HUDEP-2 (cell line): ENCODE data around the gene KRT77.

Experiments used
- DNase-seq, 76 experiments: peaks; one replicate each; lab custom pipeline; 2025; ENCODE audit not compliant: unreplicated experiment in 76 of 76; lab: John Stamatoyannopoulos, UW

Gene KRT77

GRCh38 chr12:52659395-52659794 is 43.9 kb downstream of the KRT77 start:
- no peak for DNase-seq

GRCh38 chr12:52658196-52658595 is 45.1 kb downstream of the KRT77 start:
- no peak for DNase-seq

- no peak for DNase-seq
These were observed 45.9 kb downstream of the KRT77 start for GRCh38 chr12:52657250-52657902.

- no peak for DNase-seq
These were observed 46.7 kb downstream of the KRT77 start for GRCh38 chr12:52656616-52657015.

GRCh38 chr12:52655720-52656124 is 47.6 kb downstream of the KRT77 start:
- DNase-seq, result no peak

GRCh38 chr12:52655251-52655650 is 48.1 kb downstream of the KRT77 start:
- no peak for DNase-seq

- no peak for DNase-seq
These were observed 51.5 kb downstream of the KRT77 start, which contains the start of gene KRT2 for GRCh38 chr12:52651726-52652261. KRT2 (minus strand) TSS chr12:52652211; CDS start chr12:52652142, 69 bp downstream.

DNA sequence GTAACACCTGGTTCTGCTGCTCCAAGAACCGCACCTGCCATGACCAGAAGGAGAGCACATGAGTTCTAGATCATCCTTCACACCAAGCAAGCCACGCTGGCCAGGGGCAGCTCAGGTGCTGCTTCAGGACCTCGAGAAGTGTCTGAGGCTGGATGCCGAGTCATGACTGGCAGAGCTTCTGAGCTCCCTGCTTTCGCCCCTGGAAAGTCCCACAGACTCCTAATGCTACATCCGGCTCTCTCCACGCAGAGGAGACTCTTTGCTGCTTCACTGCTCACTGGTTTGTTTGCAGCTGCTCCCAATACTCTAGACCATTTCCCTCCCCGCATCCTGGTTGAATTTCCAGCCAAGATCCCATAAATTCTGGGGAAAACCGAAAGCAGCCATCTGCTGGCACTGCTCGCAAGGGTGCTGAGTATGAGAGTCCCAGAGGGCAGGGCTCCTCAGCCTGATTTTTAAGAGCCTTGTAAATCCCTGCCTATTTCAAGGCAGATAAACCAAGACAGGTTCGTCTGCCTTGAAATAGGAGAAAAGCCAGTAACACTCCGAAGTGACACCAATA is 52.7 kb downstream of the KRT77 start:
- DNase-seq, result no peak

DNA sequence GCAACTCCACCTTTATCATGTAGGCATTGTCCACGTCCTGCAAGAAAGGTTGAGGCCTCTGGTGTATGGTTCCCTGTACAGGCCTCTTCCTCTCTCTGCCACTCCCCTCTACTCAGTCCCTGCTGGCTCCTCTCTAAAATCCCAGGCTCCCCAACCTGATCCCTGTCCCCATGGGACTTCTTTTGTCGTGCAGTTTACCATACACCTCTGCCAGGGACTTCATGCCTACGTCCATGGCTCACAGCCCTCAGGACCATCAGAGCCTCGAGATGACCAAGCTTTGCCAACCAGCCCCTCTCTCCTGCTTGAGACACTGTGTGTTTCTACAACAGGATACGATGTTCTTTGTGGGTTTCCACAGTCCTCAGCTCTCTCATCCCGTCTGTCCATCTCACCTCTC is 54.3 kb downstream of the KRT77 start:
- DNase-seq, result no peak

DNA sequence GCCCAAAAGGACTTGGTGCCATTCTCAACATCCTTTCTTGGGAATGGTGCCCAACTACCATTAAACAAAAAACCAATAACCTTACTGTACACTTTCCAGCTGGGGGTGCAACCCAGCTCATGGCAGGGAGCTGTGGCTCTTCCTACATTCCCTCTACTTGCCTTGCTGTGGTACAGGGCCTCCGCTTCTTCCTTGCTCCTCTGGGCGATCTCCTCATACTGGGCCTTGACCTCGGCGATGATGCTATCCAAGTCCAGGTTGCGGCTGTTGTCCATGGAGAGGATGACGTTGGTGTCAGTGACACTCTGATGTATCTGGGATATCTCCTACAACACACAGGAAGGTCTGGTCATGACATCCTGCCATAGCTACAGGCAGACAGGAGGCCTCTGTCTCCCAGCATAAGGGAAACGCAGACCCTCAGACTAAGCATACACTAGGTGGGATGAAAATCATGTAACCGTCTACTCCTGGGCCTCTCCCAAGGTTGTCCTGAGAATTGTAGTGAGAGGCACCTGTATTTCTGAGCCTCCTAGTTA is 55.2 kb downstream of the KRT77 start:
- no peak for DNase-seq

- no peak for DNase-seq
These were observed 55.7 kb downstream of the KRT77 start for GRCh38 chr12:52647601-52648000.

DNA sequence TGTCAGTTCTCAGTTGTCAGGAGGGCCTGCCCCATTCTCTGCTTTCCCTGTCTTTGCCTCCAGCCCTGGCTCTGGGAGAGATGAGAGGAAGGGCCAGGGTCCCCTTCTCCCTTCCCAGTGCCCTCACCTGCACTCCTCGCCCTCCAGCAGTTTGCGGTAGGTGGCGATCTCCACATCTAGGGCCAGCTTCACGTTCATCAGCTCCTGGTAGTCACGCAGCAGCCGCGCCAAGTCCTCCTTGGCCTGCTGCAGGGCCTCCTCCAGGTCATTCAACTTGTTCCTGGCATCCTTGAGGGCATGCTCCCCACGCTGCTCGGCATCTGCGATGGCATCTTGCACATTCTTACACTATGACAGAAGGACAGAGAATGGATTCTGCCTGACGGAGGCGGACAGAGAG is 56.7 kb downstream of the KRT77 start:
- DNase-seq, result no peak

DNA sequence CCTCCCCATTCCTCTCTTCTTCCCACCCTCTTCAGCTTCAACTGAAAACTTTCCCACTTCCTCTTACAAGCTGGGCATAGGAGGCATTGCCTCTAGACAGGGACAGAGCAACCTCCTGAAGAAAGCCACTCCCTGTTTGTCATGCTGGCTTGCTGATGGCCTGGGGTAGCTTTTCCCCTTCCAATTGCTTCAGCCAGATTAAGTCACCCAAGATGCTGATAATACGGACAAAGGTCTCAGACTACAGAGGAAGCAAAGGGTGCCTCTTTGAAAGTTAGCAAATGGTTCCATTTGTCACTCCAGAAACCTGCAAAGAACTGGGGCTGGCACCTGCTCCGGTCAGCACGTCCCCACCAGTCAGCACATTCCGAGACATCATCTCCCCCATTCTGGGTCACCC is 57.3 kb downstream of the KRT77 start:
- peak in 3 of 76 experiments; percentile 14 to 19 (median 16) for DNase-seq

GRCh38 chr12:52645120-52645761 is 58.1 kb downstream of the KRT77 start:
- peak in 4 of 76 experiments; percentile 4 to 39 (median 20) for DNase-seq

- no peak for DNase-seq
These were observed 59.3 kb downstream of the KRT77 start for GRCh38 chr12:52644078-52644415.

- no peak for DNase-seq
These were observed 59.9 kb downstream of the KRT77 start for GRCh38 chr12:52643233-52644077.

DNA sequence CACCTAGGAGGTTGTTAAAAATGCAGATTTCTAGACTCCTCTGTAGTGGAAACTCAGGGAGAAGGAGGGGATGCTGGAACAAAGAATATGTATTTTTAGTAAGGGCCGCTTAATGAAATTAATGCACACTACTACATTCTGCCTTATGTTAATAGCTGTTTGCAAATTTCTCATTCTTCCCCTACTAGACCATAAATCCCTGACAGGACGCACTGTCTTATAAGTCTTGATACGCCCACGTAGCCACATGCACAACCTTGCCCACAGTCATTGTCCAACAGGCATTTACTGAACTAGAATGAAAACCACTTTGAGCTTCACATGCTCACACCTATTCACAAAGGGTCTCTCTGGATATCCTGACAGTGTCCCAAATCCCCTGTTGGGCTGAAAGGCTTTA is 61.9 kb downstream of the KRT77 start:
- DNase-seq, result no peak
